IPS-NIHi11 (cell line): ENCODE measurements around the gene RPS6KB2.
"Not testable (repeated sequence)": the region's sequence is repeated elsewhere in the genome, so short reads cannot be mapped to it uniquely, and the experiment has no call there.

Experiments used
- DNase-seq: peaks from one replicate; pipeline ENCODE4 v3.0.0; 2012; ENCODE audit warnings: mixed read lengths, low spot score

Gene RPS6KB2

GRCh38 chr11:67466962-67467771, 38.9 kb downstream of the RPS6KB2 start:
- DNase-seq = no peak

GRCh38 chr11:67468056-67468455, 39.8 kb downstream of the RPS6KB2 start:
- no peak for DNase-seq

DNA sequence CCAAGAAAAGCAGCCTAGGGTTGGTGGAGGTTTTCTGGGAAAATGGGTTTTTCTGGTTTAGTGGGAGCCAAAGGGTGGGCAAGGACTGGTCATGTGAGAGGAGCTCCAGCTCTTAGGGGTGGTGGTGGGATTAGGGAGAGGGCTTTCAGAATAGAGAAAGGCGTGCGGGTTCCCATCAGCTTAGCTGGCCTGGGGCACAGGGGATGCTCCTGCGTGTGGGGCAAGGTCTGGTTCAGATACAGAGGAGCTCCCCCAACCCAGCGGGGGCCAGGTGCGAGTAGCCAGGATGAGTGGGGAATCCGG, 40.1 kb downstream of the RPS6KB2 start:
- no peak for DNase-seq

GRCh38 chr11:67468759-67469507, 40.6 kb downstream of the RPS6KB2 start, which contains the start of gene TMEM134:
Gene TMEM134 (minus strand): TSS chr11:67469251. CDS start chr11:67469192, 59 bp downstream.
- peak; percentile 96 for DNase-seq

DNA sequence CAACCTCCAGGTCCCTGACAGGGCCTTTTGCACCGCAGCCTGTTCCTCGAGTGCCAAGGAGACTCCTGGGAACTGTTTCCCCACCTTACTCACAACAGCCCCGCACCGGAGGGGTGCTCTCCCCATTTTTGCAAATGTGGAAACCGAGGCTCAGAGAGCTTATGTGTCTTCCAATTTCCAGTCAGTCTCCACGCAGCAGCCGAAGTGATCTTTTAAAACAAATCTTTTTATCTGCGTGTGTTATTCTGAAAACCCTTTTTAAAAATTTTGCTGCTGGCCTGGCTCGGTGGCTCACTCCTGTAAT, 41.2 kb downstream of the RPS6KB2 start:
- no peak for DNase-seq

DNA sequence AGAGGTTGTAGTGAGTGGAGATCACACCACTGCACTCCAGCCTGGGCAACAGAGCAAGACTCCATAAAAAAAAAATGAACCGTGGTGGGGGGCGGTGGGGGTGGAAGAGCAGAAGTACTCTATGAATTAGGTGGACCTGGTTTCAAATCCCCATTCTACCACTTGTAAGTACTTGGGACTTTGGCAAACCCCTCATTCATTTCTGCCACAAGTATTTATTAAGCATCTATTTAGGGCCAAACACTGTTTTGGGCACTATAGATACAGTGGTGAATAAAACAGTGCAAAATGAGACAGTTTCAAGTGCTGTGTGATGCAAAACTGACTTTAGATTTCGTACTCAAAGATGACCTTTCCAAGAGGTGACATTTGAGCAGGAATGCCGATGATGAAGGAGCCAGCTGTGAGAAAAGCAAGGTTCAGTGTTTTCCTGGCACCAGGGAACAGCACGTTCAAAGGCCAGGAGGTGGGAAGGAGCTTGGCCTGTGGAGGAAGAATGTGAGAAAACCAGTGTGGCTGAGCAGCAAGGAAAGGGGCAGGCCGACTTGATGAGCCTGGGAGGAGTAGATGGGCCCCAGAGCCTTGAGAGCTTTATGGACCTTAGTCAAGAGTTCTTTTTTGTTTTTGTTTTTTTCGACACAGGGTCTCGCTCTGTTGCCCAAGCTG, 42.2 kb downstream of the RPS6KB2 start:
- DNase-seq = no peak

GRCh38 chr11:67472882-67473281, 44.6 kb downstream of the RPS6KB2 start:
- DNase-seq = no peak

DNA sequence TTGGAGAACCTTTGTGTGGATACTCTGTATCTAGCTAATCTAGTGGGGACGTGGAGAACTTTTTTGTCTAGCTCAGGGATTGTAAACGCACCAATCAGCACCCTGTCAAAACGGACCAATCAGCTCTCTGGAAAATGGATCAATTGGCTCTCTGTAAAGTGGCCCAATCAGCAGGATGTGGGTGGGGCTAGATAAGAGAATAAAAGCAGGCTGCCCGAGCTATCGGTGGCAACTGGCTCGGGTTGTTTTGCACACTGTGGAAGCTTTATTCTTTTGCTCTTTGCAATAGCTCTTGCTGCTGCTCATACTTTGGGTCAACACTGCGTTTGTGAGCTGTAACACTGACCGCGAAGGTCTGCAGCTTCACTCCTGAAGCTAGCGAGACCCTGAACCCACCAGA, 48.4 kb downstream of the RPS6KB2 start:
- DNase-seq = not testable (repeated sequence)

- DNase-seq = not testable (repeated sequence)
Measured at GRCh38 chr11:67477344-67478050, 49.2 kb downstream of the RPS6KB2 start.

DNA sequence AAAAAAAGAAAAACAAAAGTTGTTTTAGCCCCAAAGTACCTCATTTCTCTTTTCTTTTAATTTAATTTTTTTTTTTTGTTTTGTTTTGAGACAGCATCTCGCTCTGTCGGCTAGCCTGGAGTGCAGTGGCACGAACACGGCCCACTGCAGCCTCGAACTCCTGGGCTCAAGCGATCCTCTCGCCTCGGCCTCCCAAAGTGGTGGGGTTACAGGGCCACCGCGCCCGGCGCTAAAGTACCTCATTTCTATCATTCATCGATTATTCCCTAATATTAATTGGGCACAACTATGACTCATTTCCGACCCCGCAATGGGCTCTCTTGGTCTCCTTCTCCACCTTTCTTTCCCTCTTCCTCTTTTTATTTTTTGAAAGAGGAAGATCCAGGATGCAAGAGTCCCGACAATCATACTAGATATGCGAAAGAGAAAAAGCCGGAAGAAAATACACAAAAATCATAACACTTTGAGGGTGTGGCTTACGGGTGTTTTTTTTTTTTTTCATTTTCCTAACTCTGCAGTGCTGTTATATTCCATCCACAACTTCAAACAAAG, 54.1 kb downstream of the RPS6KB2 start:
- no peak for DNase-seq

DNA sequence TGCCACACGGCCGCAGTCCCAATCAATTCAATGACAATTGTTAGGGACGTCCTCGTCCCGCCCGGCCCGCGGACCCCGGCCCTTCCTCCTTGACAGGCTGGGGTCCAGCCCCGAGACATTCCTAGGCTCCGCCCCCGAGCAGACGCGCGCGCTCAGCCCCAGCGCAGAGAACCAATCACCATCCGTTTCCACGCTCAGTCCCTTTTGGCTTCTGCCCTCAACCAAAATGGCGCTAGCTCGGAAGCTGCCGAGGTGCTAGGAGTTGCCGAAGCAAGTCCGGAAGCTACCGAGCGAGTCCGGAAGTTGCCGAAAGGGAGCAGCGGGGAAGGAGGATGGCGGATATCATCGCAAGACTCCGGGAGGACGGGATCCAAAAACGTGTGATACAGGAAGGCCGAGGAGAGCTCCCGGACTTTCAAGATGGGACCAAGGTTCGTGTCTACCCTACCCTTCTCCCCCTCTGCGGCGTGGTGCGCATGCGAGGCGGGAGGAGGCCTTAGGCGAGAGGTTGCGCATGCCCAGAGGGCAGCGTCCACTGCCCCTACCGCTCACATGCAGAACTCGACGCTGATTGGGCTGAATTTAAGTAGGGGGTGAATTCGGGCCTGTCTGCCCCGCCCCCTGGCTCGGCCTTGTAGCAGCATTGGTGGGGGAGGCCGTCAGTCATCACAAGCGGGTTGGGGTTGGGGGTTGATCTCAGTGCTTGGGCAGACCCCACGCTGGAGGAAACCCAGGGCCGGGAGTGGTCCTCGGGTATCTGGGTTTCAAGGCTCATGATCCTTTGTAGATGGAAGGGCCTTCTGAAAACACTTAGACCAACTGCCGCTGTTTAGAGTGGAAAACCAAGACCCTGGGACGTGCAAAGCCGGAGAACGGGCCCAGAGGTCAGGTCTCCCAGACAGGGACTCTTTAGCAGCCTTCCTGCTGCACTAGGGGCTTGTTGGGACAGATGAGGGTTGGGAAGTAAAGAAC, 54.8 kb downstream of the RPS6KB2 start, which contains the start of gene AIP:
AIP (plus strand) TSS at position 200 of the 972 bp plus-strand sequence; CDS start at position 333, 133 bp downstream.
- DNase-seq = peak; percentile 99

DNA sequence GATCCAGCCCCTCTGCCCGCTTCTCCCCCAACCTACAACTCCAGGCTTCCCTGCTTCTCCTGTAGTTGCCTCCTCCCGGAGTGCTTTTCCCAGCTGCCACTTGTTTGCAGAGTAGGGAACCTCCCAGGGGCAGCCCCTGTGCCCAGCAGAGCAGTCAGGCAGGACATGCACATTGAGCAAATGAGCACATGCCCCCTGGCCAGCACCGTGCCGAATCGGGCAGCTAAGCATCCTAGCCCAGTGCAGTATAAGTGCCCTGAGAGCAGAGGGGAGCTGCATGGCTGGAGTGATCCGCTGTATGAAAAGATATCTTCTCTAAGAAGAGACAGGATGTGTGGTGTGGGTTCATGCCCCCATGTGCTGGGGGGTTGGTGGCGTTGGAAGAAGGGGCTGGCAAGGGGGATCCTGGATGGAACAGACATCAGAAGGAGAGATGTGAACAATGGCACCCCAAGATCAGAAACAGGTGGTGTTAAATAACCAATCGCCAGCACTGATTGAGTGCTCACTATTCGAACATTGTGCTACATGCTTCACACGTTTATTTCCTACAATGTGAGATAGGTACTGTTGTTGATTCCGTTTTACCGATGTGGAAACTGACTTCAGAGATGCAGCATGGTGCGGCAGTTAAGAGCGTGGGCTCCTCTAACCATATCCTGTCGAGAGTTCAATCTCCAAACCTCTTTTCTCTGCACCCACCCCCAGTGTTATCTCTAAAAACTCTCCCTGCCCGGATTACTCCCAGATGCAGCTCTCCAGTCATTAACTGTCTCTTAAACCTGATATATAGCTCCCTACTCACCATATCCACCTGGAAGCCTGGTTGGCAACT, 55.8 kb downstream of the RPS6KB2 start:
- DNase-seq = no peak

DNA sequence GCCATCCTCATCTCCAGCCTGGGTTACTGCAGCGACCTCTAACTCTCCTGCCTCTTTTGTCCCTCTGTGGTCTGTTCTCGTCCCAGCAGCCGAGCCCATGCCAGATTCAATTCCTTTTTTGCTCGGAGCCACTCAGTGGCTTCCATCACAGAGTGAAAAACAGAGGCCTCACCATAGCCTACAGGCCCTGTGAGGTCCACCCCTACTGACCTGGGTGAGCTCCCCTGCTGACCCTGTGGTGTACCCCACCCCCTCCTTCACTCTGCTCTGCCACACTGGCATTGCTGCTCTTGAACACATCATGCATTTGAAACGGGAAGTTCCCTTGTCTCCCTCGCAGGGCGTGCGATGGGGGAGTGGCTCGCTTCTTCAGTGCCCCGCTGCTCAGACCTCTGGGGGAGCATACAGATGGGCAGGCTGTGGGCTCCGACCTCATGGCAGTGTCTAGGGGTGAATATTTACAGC, 56.6 kb downstream of the RPS6KB2 start:
- DNase-seq = no peak
